SK-N-SH treated with all-trans-retinoic acid at 6 μM for 48 hours (cell line): ENCODE measurements around the gene NR2E1.

Source experiments
- ATAC-seq: fragments of 200-7000 bp; cut with Tn5 transposase; 3 replicates; pipeline ENCODE4 v1.9.1; 2020; ENCODE audit warnings: mild to moderate bottlenecking, moderate library complexity
- ARNTL ChIP-seq: fragments of 450-650 bp; formaldehyde crosslinking; IDR thresholded peaks from 2 replicates; pipeline ENCODE4 v1.5.0; 2020; ENCODE audit warnings: low read depth, mild to moderate bottlenecking, moderate library complexity, borderline replicate concordance
- BACH2 ChIP-seq: fragments of 250-450 bp; sonication (Bioruptor Pico); IDR thresholded peaks from 2 replicates; pipeline ENCODE4 v1.9.0; 2021; ENCODE audit warnings: mild to moderate bottlenecking, borderline replicate concordance
- CSDC2 ChIP-seq: fragments of 250-450 bp; sonication (Bioruptor Pico); IDR thresholded peaks from 2 replicates; pipeline ENCODE4 v1.5.0; 2020; ENCODE audit warnings: mild to moderate bottlenecking, moderate library complexity
- ESRRG ChIP-seq: fragments of 250-450 bp; sonication (Bioruptor Pico); IDR thresholded peaks from 2 replicates; pipeline ENCODE4 v1.6.1; 2021; ENCODE audit warnings: mild to moderate bottlenecking
- GLIS3 ChIP-seq: fragments of 250-450 bp; sonication (Bioruptor Pico); IDR thresholded peaks from 2 replicates; pipeline ENCODE4 v1.5.0; 2020; ENCODE audit warnings: mild to moderate bottlenecking, moderate library complexity
- ISL1 ChIP-seq: fragments of 250-450 bp; sonication (Bioruptor Pico); IDR thresholded peaks from 2 replicates; pipeline ENCODE4 v2.1.2; 2022; ENCODE audit warnings: mild to moderate bottlenecking, moderate library complexity
- OSR1 ChIP-seq: fragments of 250-450 bp; sonication (Bioruptor Pico); IDR thresholded peaks from 2 replicates; pipeline ENCODE4 v1.8.0; 2022; ENCODE audit warnings: moderate library complexity, mild to moderate bottlenecking, inconsistent platforms
- RARB ChIP-seq: fragments of 250-450 bp; sonication (Bioruptor Pico); IDR thresholded peaks from 2 replicates; pipeline ENCODE4 v1.8.0; 2021; ENCODE audit warnings: mild to moderate bottlenecking, moderate library complexity
- SNAI2 ChIP-seq: fragments of 250-450 bp; sonication (Bioruptor Pico); IDR thresholded peaks from 2 replicates; pipeline ENCODE4 v1.5.0; 2020; ENCODE audit warnings: mild to moderate bottlenecking, moderate library complexity
- TOX ChIP-seq: fragments of 250-450 bp; sonication (Bioruptor Pico); IDR thresholded peaks from 2 replicates; pipeline ENCODE4 v1.8.0; 2021; ENCODE audit warnings: mild to moderate bottlenecking, moderate library complexity, borderline replicate concordance
- TSHZ2 ChIP-seq: fragments of 250-450 bp; sonication (Bioruptor Pico); IDR thresholded peaks from 2 replicates; pipeline ENCODE4 v1.5.0; 2020; ENCODE audit warnings: mild to moderate bottlenecking, moderate library complexity
- ZC3H10 ChIP-seq: fragments of 250-450 bp; sonication (Bioruptor Pico); IDR thresholded peaks from 2 replicates; pipeline ENCODE4 v1.5.1; 2021; ENCODE audit warnings: mild to moderate bottlenecking, moderate library complexity
- ZFP3 ChIP-seq: fragments of 250-450 bp; sonication (Bioruptor Pico); IDR thresholded peaks from 2 replicates; pipeline ENCODE4 v1.5.0; 2020; ENCODE audit warnings: mild to moderate bottlenecking, moderate library complexity
- ZFP30 ChIP-seq: fragments of 450-650 bp; formaldehyde crosslinking; IDR thresholded peaks from 2 replicates; pipeline ENCODE4 v1.5.0; 2022; ENCODE audit warnings: mild to moderate bottlenecking, moderate library complexity
- ZNF565 ChIP-seq: fragments of 450-650 bp; formaldehyde crosslinking; conservative IDR thresholded peaks from 2 replicates; pipeline ENCODE4 v1.5.0; 2020; ENCODE audit warnings: low read depth, mild to moderate bottlenecking, moderate library complexity
- ZNF70 ChIP-seq: fragments of 450-650 bp; formaldehyde crosslinking; IDR thresholded peaks from 2 replicates; pipeline ENCODE4 v1.5.0; 2020; ENCODE audit warnings: mild to moderate bottlenecking, moderate library complexity
- ZNF8 ChIP-seq: fragments of 450-650 bp; formaldehyde crosslinking; IDR thresholded peaks from 2 replicates; pipeline ENCODE4 v1.5.0; 2020; ENCODE audit warnings: mild to moderate bottlenecking, moderate library complexity
- TF ChIP-seq, protein P1 (sequence below): fragments of 250-450 bp; sonication (Bioruptor Pico); IDR thresholded peaks from 2 replicates; pipeline ENCODE4 v1.5.1; 2021; ENCODE audit warnings: mild to moderate bottlenecking, moderate library complexity
- TF ChIP-seq, protein P2 (sequence below): fragments of 250-450 bp; sonication (Bioruptor Pico); IDR thresholded peaks from 2 replicates; pipeline ENCODE4 v1.8.0; 2020; ENCODE audit warnings: mild to moderate bottlenecking, moderate library complexity, borderline replicate concordance

The NR2E1 gene

DNA sequence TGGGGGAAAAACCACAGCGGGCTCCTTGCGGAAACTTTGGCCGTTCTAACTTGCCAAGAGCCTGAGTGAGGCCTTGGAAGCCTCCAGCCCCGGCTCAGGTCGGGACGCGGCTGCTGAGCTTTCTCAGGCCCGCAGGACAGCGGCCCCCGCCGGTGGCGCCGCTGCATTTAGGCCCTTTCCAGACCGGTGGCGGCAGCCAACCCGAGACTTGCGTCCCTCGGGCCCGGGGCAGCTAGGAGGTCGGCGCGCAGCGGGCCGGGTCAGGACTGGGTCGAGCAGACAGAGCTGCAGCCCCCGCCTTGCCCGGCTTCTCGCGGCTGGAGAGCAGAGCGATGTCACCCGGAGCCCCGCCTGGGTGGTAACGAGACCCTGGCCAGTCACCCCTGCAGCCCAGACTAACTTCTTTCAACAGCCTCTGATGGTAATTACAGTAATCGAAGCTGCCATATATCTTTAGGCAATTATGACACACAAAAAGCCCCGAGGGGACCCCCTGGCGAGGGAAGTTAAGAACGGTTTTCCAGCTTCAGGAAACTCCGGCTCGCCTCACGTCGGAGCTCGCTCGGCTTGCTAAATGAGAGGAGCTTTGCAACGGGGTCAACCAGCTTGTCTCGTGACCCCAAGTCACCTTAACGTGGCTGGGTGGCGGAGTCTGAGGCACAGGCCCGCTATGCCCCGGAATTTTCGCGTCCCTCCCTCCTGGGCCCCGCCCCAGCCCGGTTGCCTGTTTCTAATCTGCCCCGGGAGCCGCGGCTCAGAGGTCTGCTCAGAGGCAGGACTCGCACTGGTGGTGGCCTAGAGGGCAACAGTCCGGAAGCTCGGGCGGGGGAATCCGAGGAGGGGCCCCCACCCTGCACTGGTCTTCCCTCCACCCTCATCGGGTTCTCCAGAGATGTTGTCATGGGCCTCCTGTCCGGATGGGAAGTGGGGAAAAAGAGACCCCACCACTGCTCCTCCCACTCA is 3.0 kb downstream of the NR2E1 start:
- peak; percentile 25 for ATAC-seq
- no peak for TF ChIP-seq TSHZ2
- TF ChIP-seq GLIS3 (CRISPR knock-in tag) = no peak
- TF ChIP-seq ZFP30 (CRISPR knock-in tag) = no peak
- TF ChIP-seq ZNF8 (CRISPR knock-in tag) = no peak
- no peak for TF ChIP-seq ESRRG (CRISPR knock-in tag)
- TF ChIP-seq OSR1 (CRISPR knock-in tag) = no peak
- TF ChIP-seq, all 23 proteins: peak for 0

DNA sequence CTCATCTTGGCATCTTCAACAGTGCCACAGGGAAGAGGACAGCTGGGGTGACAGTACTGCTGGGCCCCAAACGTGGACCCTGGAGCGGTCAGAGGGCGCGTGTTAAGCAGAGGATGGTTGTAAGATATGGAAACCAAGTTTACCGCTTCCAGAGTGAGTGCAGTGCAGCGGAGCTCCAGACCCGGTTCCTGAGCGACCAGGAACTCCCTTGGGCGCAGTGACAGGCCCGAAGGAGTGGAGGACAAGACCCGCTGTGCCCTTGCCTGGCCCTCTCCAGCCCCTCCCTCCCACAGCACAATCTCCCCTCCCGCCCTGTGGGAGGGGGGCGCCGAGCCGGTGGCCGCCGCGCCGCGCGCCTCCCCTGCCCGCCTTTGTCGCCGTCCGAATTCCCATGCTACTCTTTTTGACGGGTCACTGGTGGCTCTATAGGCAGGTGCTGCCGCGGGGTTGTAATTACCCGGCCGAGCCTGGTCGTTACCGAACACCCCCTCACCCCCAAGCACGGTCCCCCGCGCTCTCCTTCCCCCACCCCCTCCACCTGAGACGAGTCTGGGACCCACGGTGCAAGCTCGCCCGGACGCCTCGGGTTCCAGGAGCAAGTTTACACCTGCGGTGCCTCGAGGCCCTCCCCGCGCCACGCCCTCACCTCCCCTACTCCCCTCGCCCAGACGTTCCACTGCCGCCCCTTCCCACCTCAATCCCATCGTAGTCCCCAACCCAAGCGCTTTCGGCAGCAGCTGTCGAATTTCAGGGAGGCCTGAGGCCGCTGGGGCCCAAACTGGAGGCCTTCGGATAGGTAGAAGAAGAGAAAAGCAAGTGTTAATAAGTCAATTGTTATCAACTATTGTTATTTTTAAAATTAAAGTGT is 3.9 kb downstream of the NR2E1 start:
- no peak for TF ChIP-seq ZFP3
- no peak for TF ChIP-seq ZNF70
- no peak for TF ChIP-seq ZNF8 (CRISPR knock-in tag)
- TF ChIP-seq ZFP30 (CRISPR knock-in tag) = no peak
- TF ChIP-seq ZC3H10 = no peak
- TF ChIP-seq ISL1 = no peak
- TF ChIP-seq SNAI2 (CRISPR knock-in tag) = no peak
- TF ChIP-seq ZNF565 = no peak
- TF ChIP-seq BACH2 (CRISPR knock-in tag) = no peak
- no peak for ATAC-seq

DNA sequence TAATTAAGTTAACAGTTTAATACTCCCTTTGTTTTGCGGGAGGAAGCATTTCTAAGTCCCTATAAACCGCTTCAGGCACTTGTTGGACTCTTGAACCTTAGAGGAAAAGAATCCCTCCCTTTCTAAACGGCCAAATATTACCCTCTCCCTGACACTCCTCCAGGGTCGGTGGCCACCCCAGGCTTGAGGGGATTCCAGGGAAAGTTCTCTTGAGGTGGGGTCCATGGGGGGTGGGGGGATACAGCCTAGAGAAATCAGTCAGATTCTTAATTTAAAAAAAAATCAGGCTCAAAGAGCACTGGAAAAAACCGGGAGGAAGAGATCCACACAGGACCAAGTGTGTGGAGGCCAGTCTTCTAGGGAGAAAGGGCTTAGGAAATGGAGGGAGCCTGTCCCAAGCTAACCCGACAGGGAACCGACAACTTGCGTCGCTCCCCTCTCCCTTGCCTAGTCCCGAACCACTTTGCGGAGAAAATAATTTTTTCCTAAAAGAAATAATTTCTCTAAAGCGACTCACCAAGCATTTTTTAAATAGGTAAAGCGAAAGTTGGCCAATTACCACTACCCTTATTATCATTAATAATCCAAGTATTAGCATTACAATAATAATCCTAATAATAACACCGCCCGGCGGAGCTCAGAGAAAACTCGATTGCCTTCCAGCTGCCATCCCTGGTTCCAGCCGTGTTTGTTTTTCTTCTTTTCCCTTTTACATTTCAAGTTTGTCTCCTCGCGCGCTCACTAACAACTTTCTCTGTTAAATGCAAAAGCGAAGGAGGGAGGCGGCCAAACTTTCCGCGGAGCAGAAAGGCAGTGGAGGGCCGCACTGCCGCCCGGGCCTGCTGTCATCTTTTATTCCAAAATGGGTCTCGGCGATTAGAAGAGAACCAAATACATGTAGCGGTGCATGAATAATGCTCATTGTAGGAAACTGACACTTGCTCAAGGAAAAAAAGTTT is 4.8 kb downstream of the NR2E1 start:
- no peak for TF ChIP-seq RARB
- no peak for TF ChIP-seq ESRRG (CRISPR knock-in tag)
- no peak for TF ChIP-seq ZFP3
- TF ChIP-seq, protein P1, sequence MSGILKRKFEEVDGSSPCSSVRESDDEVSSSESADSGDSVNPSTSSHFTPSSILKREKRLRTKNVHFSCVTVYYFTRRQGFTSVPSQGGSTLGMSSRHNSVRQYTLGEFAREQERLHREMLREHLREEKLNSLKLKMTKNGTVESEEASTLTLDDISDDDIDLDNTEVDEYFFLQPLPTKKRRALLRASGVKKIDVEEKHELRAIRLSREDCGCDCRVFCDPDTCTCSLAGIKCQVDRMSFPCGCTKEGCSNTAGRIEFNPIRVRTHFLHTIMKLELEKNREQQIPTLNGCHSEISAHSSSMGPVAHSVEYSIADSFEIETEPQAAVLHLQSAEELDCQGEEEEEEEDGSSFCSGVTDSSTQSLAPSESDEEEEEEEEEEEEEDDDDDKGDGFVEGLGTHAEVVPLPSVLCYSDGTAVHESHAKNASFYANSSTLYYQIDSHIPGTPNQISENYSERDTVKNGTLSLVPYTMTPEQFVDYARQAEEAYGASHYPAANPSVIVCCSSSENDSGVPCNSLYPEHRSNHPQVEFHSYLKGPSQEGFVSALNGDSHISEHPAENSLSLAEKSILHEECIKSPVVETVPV = no peak
- no peak for TF ChIP-seq CSDC2 (CRISPR knock-in tag)
- TF ChIP-seq ARNTL = no peak
- no peak for TF ChIP-seq ZNF8 (CRISPR knock-in tag)
- no peak for TF ChIP-seq ZC3H10
- TF ChIP-seq SNAI2 (CRISPR knock-in tag) = no peak
- TF ChIP-seq, protein P2, sequence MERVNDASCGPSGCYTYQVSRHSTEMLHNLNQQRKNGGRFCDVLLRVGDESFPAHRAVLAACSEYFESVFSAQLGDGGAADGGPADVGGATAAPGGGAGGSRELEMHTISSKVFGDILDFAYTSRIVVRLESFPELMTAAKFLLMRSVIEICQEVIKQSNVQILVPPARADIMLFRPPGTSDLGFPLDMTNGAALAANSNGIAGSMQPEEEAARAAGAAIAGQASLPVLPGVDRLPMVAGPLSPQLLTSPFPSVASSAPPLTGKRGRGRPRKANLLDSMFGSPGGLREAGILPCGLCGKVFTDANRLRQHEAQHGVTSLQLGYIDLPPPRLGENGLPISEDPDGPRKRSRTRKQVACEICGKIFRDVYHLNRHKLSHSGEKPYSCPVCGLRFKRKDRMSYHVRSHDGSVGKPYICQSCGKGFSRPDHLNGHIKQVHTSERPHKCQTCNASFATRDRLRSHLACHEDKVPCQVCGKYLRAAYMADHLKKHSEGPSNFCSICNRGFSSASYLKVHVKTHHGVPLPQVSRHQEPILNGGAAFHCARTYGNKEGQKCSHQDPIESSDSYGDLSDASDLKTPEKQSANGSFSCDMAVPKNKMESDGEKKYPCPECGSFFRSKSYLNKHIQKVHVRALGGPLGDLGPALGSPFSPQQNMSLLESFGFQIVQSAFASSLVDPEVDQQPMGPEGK (CRISPR knock-in tag) = no peak
- TF ChIP-seq TOX (CRISPR knock-in tag) = no peak
- ATAC-seq = no peak

DNA sequence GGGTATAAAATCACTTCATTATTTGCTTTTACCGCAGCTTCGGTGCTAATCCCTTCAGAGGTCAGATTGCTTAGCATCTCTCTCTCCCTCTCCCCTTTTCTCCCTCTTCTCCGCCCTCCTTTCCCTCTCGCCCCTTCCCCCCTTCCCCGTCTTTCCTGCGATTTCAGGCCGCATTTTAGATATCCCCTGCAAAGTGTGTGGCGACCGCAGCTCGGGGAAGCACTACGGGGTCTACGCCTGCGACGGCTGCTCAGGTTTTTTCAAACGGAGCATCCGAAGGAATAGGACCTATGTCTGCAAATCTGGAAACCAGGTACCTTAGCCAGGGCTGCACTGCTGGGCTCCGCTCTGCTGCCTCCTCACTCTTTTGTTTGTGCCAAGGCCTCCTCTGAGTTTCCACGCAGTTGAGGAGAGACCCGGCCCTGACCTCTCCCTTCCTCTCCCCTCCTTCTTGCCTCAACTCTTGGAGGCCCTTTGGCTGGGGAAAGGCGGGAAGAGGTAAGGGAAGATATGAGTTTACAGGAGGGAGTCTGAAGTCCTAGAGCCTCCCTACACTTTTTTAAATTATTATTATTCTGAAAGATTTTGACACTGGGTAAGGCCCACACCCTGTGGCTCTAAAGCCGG is 5.6 kb downstream of the NR2E1 start:
- ATAC-seq = no peak
- TF ChIP-seq ZC3H10 = no peak
- TF ChIP-seq, protein P1 = no peak
